ENCODE data around the gene ENTR1.

GRCh38 chr9:136404801-136405136, 5.6 kb downstream of the ENTR1 start:
- TF ChIP-seq, protein P1, sequence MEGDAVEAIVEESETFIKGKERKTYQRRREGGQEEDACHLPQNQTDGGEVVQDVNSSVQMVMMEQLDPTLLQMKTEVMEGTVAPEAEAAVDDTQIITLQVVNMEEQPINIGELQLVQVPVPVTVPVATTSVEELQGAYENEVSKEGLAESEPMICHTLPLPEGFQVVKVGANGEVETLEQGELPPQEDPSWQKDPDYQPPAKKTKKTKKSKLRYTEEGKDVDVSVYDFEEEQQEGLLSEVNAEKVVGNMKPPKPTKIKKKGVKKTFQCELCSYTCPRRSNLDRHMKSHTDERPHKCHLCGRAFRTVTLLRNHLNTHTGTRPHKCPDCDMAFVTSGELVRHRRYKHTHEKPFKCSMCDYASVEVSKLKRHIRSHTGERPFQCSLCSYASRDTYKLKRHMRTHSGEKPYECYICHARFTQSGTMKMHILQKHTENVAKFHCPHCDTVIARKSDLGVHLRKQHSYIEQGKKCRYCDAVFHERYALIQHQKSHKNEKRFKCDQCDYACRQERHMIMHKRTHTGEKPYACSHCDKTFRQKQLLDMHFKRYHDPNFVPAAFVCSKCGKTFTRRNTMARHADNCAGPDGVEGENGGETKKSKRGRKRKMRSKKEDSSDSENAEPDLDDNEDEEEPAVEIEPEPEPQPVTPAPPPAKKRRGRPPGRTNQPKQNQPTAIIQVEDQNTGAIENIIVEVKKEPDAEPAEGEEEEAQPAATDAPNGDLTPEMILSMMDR (conservative IDR thresholded peaks at IDR 0.05 in 1 of 2, IDR thresholded peaks at IDR 0.05 in 1 of 2; ENCODE audit: extremely low read depth in 1 of 2, insufficient read depth in 1 of 2, low read depth in 1 of 2, low read length in 2 of 2), result no peak
- TF ChIP-seq EZH2 (IDR thresholded peaks at IDR 0.05; ENCODE audit: borderline replicate concordance, low read length), result no peak

Data from mammary epithelial cell (primary cell).